OCI-LY3 (cell line): Measurements from ENCODE around the gene EPHB1.

Experiments
- H2AFZ ChIP-seq: fragments of 200-600, 300-600 bp; shearing (Covaris generic); 2 replicates; pipeline ENCODE4 v1.6.0; 2014; ENCODE audit warnings: antibody characterized with exemption, low read depth, low read length
- H3K27ac ChIP-seq: fragments of 200-600, 300-600 bp; sonication (generic); 2 replicates; pipeline ENCODE4 v1.5.1; 2014; ENCODE audit warnings: mild to moderate bottlenecking, low read length, moderate library complexity, mixed read lengths
- H3K27me3 ChIP-seq: fragments of 200-600, 300-600 bp; sonication (generic); 2 replicates; pipeline ENCODE4 v1.6.1; 2014; ENCODE audit warnings: low read depth, low read length, mixed read lengths
- H3K36me3 ChIP-seq: fragments of 200-600, 300-600 bp; sonication (generic); replicated peaks from 2 replicates; pipeline ENCODE3; 2014; ENCODE audit warnings: low read depth, low read length, mixed read lengths
- H3K4me1 ChIP-seq: fragments of 300-600, 200-600 bp; sonication (generic); 2 replicates; pipeline ENCODE4 v1.6.1; 2014; ENCODE audit warnings: low read length, mixed read lengths
- H3K4me2 ChIP-seq: fragments of 200-600, 300-600 bp; sonication (generic); 2 replicates; pipeline ENCODE4 v1.6.1; 2014; ENCODE audit warnings: low read length, mixed read lengths
- H3K4me3 ChIP-seq: fragments of 300-600, 200-600 bp; sonication (generic); 2 replicates; pipeline ENCODE4 v1.5.1; 2014; ENCODE audit warnings: antibody characterized with exemption, mild to moderate bottlenecking, low read length, moderate library complexity
- H3K79me2 ChIP-seq: fragments of 300-600, 200-600 bp; shearing (Covaris generic); 2 replicates; pipeline ENCODE4 v1.6.1; 2014; ENCODE audit warnings: mild to moderate bottlenecking, low read length, mixed read lengths
- H3K9ac ChIP-seq: fragments of 300-600, 200-600 bp; shearing (Covaris generic); 2 replicates; pipeline ENCODE4 v1.6.0; 2014; ENCODE audit warnings: mild to moderate bottlenecking, low read length, moderate library complexity
- H3K9me3 ChIP-seq: fragments of 200-600, 300-600 bp; shearing (Covaris generic); 2 replicates; pipeline ENCODE4 v1.6.1; 2014; ENCODE audit warnings: low read length, mixed read lengths; ENCODE audit not compliant: insufficient read depth
- H4K20me1 ChIP-seq: fragments of 200-600, 300-600 bp; sonication (generic); 2 replicates; pipeline ENCODE4 v1.6.1; 2016; ENCODE audit warnings: low read length, mixed read lengths; ENCODE audit not compliant: insufficient read depth
- CTCF ChIP-seq: fragments of 200-600, 300-600 bp; sonication (generic); IDR thresholded peaks from 2 replicates; pipeline ENCODE4 v1.5.1; 2014; ENCODE audit warnings: antibody characterized with exemption, low read length, low read depth
- EZH2phosphoT487 ChIP-seq: fragments of 200-600 bp; shearing (Covaris generic); IDR thresholded peaks from 2 replicates; pipeline ENCODE4 v1.6.1; 2018; ENCODE audit warnings: antibody characterized with exemption, mixed run types, low read depth

EPHB1 gene

GRCh38 chr3:134867277-134867676 is 72.2 kb downstream of the EPHB1 start:
- Histone ChIP-seq H3K4me2 (no peak overlapping the region), H3K4me1 (peaks cover 39% of the 10 kb centered on the region), H4K20me1 (peaks cover 99% of the 10 kb centered on the region), H3K79me2 (peaks cover 100% of the 10 kb centered on the region), H3K9ac (no peak overlapping the region), H3K9me3 (no peaks in the 10 kb centered on the region), H2AFZ (no peak overlapping the region), H3K27ac (no peak overlapping the region), H3K27me3 (no peaks in the 10 kb centered on the region), H3K4me3 (no peak overlapping the region), H3K36me3 (peaks cover 48% of the 10 kb centered on the region)
- no peak for TF ChIP-seq CTCF
- TF ChIP-seq EZH2phosphoT487, result no peak

- Histone ChIP-seq H3K4me1 (peaks cover 49% of the 10 kb centered on the region), H3K27ac (no peak overlapping the region), H3K36me3 (peaks cover 65% of the 10 kb centered on the region), H3K9ac (no peak overlapping the region), H2AFZ (no peak overlapping the region), H3K79me2 (peaks cover 100% of the 10 kb centered on the region), H3K27me3 (no peaks in the 10 kb centered on the region), H3K4me2 (no peak overlapping the region), H3K4me3 (no peak overlapping the region), H4K20me1 (peaks cover 99% of the 10 kb centered on the region), H3K9me3 (no peaks in the 10 kb centered on the region)
- TF ChIP-seq EZH2phosphoT487, result no peak
- no peak for TF ChIP-seq CTCF
Observed at GRCh38 chr3:134869153-134869726, 74.2 kb downstream of the EPHB1 start.

GRCh38 chr3:134871818-134872217 is 76.8 kb downstream of the EPHB1 start:
- H3K27me3 ChIP-seq, result no peaks in the 10 kb centered on the region
- TF ChIP-seq CTCF, result no peak
- TF ChIP-seq EZH2phosphoT487, result no peak
- H3K36me3 ChIP-seq, result peaks cover 69% of the 10 kb centered on the region
- H3K4me1 ChIP-seq, result peaks cover 68% of the 10 kb centered on the region
- peaks cover 99% of the 10 kb centered on the region for H4K20me1 ChIP-seq
- no peaks in the 10 kb centered on the region for H3K9me3 ChIP-seq
- H3K4me2 ChIP-seq, result no peak overlapping the region
- no peak overlapping the region for H3K27ac ChIP-seq
- H3K79me2 ChIP-seq, result peaks cover 100% of the 10 kb centered on the region
- H3K9ac ChIP-seq, result no peak overlapping the region
- H2AFZ ChIP-seq, result no peak overlapping the region
- no peak overlapping the region for H3K4me3 ChIP-seq

- Histone ChIP-seq H3K36me3 (peaks cover 66% of the 10 kb centered on the region), H3K27ac (no peak overlapping the region), H3K79me2 (peaks cover 100% of the 10 kb centered on the region), H3K27me3 (no peaks in the 10 kb centered on the region), H3K4me3 (no peak overlapping the region), H3K4me1 (peaks cover 77% of the 10 kb centered on the region), H3K4me2 (no peak overlapping the region), H3K9me3 (no peaks in the 10 kb centered on the region), H4K20me1 (peaks cover 99% of the 10 kb centered on the region), H3K9ac (no peak overlapping the region), H2AFZ (no peak overlapping the region)
- TF ChIP-seq CTCF, result no peak
- TF ChIP-seq EZH2phosphoT487, result no peak
Observed at GRCh38 chr3:134872440-134873388, 77.7 kb downstream of the EPHB1 start.
